Measurements from ENCODE around the gene TSPYL1.
"Not testable (repeated sequence)": the region's sequence is repeated elsewhere in the genome, so short reads cannot be mapped to it uniquely, and the experiment has no call there.

TSPYL1 gene

DNA sequence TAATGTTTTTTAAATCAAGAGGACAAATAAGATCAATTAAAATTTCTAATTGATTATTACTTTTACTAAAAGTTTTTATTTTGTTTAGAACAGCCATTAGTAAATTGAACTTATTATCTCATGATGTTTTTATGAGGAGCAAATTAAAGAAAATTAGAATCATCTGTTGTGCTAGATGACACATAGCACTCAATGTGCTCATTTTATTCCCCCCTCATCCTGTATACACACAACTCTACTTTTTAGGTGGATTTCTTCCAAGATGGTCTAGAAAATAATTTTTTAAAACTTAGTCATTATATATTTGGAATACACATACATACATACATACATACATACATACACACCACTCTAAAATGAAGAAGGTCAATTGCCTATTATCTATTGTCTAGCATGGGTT is 29.3 kb upstream of the TSPYL1 start:
- no peak overlapping the region for H3K4me3 ChIP-seq (ENCODE audit: low read length)
- TF ChIP-seq ZNF274 (IDR thresholded peaks at IDR 0.05; ENCODE audit: low read depth, low read length), result no peak

DNA sequence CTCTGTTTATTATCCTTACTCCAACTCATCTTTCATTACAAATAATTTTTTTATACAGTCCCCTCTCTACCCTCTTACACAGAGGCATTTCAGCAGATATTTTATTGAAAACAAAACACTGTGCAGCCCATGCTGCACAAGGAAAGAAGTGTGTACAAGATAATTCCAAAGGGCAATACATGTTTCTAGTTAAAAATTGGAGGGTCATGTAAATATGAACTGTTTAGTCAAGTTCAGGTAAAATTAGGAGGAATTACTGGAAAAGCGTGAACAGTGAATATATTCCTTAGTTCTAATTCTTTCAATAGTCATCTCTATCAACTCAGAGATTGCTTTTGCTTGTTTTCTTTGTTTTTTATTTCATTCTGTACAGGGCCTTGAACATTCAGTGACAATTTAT is 27.9 kb upstream of the TSPYL1 start:
- no peak for TF ChIP-seq ZNF274 (IDR thresholded peaks at IDR 0.05; ENCODE audit: low read depth, low read length)
- no peak overlapping the region for H3K4me3 ChIP-seq (ENCODE audit: low read length)

DNA sequence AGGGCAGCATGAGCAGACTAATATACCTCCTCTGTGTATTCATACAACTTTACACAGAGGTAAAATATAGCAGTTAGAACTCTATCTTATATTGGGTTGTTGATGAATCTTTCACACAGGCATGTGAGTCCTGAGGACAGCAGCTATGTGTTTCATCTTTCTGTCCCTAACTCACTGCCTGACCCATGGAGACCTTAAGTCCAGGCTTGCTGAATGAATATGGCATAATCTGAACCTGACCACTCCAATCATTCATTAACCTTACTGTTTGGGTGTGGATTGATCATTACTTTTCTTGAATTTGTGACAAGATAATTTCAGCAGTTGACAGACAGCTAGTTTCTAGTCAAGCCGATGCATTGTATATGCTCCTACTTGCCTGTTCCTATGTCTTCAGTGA is 27.3 kb upstream of the TSPYL1 start:
- TF ChIP-seq ZNF274 (IDR thresholded peaks at IDR 0.05; ENCODE audit: low read depth, low read length), result no peak
- no peak overlapping the region for H3K4me3 ChIP-seq (ENCODE audit: low read length)

DNA sequence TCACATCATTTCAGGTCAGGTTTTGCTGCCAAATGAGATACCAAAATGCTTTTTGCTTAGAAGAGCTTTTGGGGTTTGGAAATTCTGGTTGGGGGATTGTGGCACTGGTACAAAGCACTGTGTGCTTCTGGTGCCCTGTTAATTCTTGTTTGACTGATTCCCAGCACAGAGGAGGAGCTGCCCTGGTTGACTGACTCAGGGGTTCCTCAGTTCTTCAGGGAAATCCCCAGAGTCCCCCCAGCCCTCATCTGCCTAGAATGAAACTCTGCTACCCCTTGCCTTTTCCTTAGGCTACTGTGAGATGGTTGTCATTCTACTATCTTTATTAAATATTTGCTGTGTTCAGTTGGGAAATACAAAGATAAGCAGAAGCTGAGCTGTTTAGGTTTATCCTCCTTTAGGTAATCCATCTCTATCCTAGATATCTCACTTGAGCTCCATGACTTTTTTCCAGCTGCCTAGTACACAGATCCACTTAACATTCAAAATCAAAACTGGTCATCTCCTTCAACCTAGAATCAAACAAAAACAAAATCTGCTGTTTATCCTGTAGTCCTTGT is 24.9 kb upstream of the TSPYL1 start:
- TF ChIP-seq ZNF274 (IDR thresholded peaks at IDR 0.05; ENCODE audit: low read depth, low read length), result no peak
- H3K4me3 ChIP-seq (ENCODE audit: low read length), result no peak overlapping the region

DNA sequence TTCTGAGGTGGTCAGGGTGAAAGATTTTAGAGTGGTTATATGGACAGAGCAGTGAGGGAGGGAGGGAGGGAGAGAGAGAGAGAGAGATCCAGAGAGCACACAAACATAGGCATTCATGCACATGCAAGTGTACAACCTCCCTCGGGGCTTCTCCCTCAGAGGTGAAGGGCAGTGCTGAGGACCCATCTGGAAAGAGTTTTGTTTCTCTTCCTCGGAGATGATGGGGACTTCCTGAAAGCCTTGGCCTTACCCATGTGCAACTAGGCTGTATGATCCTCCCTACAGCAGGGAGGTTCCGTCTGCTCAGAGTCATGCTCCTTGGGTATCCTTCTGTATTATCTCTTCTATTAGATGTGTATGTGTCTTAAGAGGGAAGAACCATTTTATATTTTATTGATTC is 21.4 kb upstream of the TSPYL1 start:
- no peak for TF ChIP-seq ZNF274 (IDR thresholded peaks at IDR 0.05; ENCODE audit: low read depth, low read length)
- H3K4me3 ChIP-seq (ENCODE audit: low read length), result no peak overlapping the region

- H3K4me3 ChIP-seq (ENCODE audit: low read length), result no peak overlapping the region
- TF ChIP-seq ZNF274 (IDR thresholded peaks at IDR 0.05; ENCODE audit: low read depth, low read length), result no peak
Measured at GRCh38 chr6:116300566-116300965, 20.8 kb upstream of the TSPYL1 start.

DNA sequence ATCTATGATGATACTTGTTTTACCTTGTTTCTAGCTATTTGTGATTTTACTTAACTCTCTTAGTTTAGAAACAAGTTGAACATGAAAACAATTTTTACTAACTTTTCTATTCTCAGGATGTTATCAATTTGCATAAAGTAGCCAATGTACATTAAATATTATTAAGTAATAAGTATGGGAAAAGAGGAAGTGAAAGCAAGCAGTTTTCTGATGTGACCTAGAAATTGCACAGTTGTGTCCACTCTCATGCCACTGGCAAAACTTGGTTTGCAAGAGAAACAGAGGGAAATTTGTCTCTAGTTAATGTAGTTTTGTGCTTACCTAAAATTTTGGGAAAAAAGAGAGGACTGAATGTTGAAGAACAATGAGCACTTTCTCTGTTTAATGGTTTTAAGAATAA is 19.2 kb upstream of the TSPYL1 start:
- no peak overlapping the region for H3K4me3 ChIP-seq (ENCODE audit: low read length)
- no peak for TF ChIP-seq ZNF274 (IDR thresholded peaks at IDR 0.05; ENCODE audit: low read depth, low read length)

DNA sequence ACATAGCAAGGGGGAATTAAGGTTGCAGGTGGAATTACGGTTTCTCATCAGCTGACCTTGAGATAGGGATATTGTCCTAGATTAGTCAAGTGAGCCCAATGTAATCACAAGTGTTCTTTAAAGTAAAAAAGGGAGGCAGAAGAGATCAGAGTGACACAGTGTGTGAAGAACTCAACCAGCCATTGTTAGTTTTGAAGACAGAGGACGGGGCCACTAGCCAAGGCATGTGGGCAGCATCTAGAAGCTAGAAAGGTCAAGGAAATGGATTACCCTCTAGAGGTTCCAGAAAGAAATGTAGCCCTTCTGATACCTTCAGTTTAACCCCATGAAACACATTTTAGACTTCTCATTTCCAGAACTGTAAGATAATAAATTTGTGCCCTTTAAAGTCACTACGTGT is 18.5 kb upstream of the TSPYL1 start:
- no peak for TF ChIP-seq ZNF274 (IDR thresholded peaks at IDR 0.05; ENCODE audit: low read depth, low read length)

GRCh38 chr6:116292553-116292952 is 12.8 kb upstream of the TSPYL1 start:
- no peak for TF ChIP-seq ZNF274 (IDR thresholded peaks at IDR 0.05; ENCODE audit: low read depth, low read length)
- no peak overlapping the region for H3K4me3 ChIP-seq (ENCODE audit: low read length)

More for the DNA sequence above, 18.5 kb upstream of the TSPYL1 start:
- H3K4me3 ChIP-seq (ENCODE audit: low read length), result no peak overlapping the region

GRCh38 chr6:116291701-116292396 is 12.1 kb upstream of the TSPYL1 start:
- TF ChIP-seq ZNF274 (IDR thresholded peaks at IDR 0.05; ENCODE audit: low read depth, low read length), result no peak
- no peak overlapping the region for H3K4me3 ChIP-seq (ENCODE audit: low read length)

DNA sequence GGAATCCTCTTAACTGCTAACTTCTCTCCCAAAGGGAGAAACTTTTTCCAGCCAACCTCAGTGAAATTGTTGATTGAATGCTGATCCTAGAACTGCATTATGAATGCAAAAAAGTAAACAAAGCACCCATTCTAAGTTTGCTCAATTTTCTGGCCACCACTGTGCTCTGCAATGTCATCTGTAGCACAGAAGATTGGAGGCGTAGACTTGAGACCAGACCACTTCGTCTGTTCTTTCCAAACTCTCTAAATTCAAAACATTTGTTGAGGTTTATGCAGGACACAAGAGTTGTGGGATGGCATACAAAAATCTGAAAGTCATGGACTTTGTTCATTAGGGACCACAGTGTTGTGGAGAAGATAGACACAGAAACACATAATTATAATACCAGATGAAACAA is 11.1 kb upstream of the TSPYL1 start:
- no peak for TF ChIP-seq ZNF274 (IDR thresholded peaks at IDR 0.05; ENCODE audit: low read depth, low read length)
- no peak overlapping the region for H3K4me3 ChIP-seq (ENCODE audit: low read length)

DNA sequence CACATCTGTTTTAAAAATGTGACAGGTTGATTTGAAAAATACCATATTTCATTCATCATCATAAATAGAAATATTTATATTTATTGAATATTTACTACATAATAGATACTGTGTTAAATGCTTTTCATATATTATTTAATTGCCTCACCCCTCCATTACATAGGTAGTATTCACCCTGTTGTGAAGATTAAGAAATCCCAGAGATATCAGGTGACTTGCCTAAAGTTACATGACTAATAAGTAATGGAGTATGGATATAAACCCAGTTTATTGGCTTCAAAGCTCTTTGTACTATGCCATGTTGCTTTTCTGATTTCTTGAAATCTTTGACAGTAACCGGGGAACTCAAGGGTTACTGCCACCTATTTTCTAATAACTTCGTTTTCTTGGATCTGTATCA is 10.1 kb upstream of the TSPYL1 start:
- no peak for TF ChIP-seq ZNF274 (IDR thresholded peaks at IDR 0.05; ENCODE audit: low read depth, low read length)
- H3K4me3 ChIP-seq (ENCODE audit: low read length), result no peak overlapping the region

DNA sequence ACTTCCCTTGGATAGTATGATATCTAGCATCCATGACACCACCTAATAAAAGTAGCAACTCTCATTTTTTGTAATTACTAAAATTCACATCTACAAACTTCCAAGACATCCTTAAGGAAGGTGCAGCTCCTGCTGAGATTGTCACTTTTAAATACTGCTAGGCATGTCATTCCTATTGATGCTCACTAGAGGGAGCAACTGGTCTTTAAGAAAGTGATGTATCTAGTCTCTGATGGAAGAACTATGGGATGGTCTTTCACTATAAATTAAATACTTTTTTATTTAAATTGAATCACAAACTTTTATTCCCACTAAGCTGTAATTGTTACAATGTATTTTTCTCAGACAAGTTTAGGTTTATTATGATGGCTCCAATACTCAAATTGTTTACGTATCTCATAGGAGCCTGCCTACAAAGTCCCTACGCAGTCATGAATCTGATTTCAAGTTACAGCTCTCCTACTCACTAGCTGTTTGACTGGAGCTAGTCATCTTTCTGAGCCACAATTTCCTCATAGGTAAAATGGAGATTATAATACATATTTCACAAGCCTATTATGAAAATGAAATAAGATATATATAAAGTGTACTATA is 8.1 kb upstream of the TSPYL1 start:
- H3K4me3 ChIP-seq (ENCODE audit: low read length), result no peak overlapping the region
- no peak for TF ChIP-seq ZNF274 (IDR thresholded peaks at IDR 0.05; ENCODE audit: low read depth, low read length)

DNA sequence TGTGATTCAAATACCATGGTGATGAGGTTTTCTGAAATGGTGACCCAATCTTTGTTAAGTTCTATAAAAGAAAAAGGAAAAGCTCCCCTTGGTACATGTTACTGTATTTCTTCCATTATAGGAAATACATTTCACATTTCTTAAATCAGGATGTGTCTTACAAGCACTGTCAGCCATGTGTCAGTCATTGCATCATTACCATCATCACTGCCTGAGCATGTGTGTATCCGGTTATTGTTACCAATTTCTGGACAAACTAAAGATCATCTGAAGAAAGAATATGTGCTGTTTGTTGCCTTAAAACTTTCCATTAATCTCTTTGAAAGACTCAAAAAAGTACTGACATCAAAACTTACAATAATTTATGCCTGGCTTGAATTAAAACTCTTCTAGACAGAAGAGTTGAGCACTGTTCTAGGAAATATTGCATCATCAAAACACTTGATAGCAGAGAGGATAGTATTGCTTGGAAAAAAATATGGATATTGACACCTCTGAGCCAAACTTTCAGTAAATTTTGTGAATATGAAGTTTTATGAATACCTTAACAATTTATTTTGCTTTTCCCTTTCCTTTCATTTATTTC is 7.1 kb upstream of the TSPYL1 start:
- TF ChIP-seq ZNF274 (IDR thresholded peaks at IDR 0.05; ENCODE audit: low read depth, low read length), result no peak
- H3K4me3 ChIP-seq (ENCODE audit: low read length), result no peak overlapping the region

DNA sequence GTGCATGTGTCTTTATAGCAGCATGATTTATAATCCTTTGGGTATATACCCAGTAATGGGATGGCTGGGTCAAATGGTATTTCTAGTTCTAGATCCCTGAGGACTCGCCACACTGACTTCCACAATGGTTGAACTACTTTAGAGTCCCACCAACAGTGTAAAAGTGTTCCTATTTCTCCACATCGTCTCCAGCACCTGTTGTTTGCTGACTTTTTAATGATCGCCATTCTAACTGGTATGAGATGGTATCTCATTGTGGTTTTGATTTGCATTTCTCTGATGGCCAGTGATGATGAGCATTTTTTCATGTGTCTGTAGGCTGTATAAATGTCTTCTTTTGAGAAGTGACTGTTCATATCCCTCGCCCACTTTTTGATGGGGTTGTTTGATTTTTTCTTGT is 5.3 kb upstream of the TSPYL1 start:
- H3K4me3 ChIP-seq (ENCODE audit: low read length), result not testable (repeated sequence)
